PC-3 (cell line): ENCODE data around the gene ZNF619. TPM values are rescaled to one million over a fixed set of nuclear protein-coding genes. Genes with fewer than 3 reads are reported as not detected.

Experiments used
- ATAC-seq: fragments of 200-7000 bp; cut with Tn5 transposase; 2 replicates; pipeline ENCODE4 v1.9.1; 2020; ENCODE audit warnings: mild to moderate bottlenecking, moderate library complexity
- BruUV-seq: library from RNA; stranded (reverse); fragments of 400-500 nt; replicated peaks from 2 replicates; lab custom pipeline; 2021; lab: Mats Ljungman, UMichigan
- CTCF ChIA-PET: fragments of 300-600 bp; sonication (Branson Sonifier 250); formaldehyde crosslinking; loops from one replicate; lab custom pipeline; 2022; ENCODE audit warnings: antibody characterized with exemption; lab: Charles Lee
- POLR2A ChIA-PET: fragments of 300-600 bp; sonication (Branson Sonifier 250); formaldehyde crosslinking; loops from one replicate; lab custom pipeline; 2022; ENCODE audit warnings: antibody characterized with exemption; ENCODE audit not compliant: unreplicated experiment; lab: Charles Lee
- DNase-seq: peaks from one replicate; pipeline ENCODE4 v3.0.0-alpha.2; 2015
- H2AFZ ChIP-seq: fragments of 300-600 bp; sonication (generic); 2 replicates; pipeline ENCODE4 v1.6.0; 2016; ENCODE audit warnings: antibody characterized with exemption, low read length
- H3F3A ChIP-seq: fragments of 300-600 bp; sonication (generic); one replicate; pipeline ENCODE4 v1.6.0; 2017; ENCODE audit warnings: antibody characterized with exemption, low read length, control low read depth, mild to moderate bottlenecking; ENCODE audit not compliant: unreplicated experiment
- H3K27ac ChIP-seq: fragments of 300-600 bp; sonication (generic); 2 replicates; pipeline ENCODE4 v1.5.1; 2016; ENCODE audit warnings: mild to moderate bottlenecking, low read length
- H3K27me3 ChIP-seq: fragments of 300-600 bp; sonication (generic); 2 replicates; pipeline ENCODE4 v1.6.1; 2016; ENCODE audit warnings: low read length, mixed read lengths
- H3K36me3 ChIP-seq: fragments of 300-600 bp; sonication (generic); 2 replicates; pipeline ENCODE4 v1.6.1; 2016; ENCODE audit warnings: low read depth, mixed run types, low read length, mixed read lengths
- H3K4me1 ChIP-seq: fragments of 300-600 bp; sonication (generic); 2 replicates; pipeline ENCODE4 v1.5.1; 2016; ENCODE audit warnings: low read length; ENCODE audit not compliant: insufficient read depth
- H3K4me2 ChIP-seq: fragments of 300-600 bp; sonication (generic); 2 replicates; pipeline ENCODE4 v1.6.0; 2016; ENCODE audit warnings: low read length
- H3K4me3 ChIP-seq: fragments of 300-600 bp; sonication (generic); 2 replicates; pipeline ENCODE4 v1.5.1; 2016; ENCODE audit warnings: mild to moderate bottlenecking, low read length, mixed read lengths
- H3K79me2 ChIP-seq: fragments of 300-600 bp; sonication (generic); 2 replicates; pipeline ENCODE4 v1.6.1; 2017; ENCODE audit warnings: low read length, mixed read lengths
- H3K9ac ChIP-seq: fragments of 300-600 bp; sonication (generic); 2 replicates; pipeline ENCODE4 v1.6.0; 2016; ENCODE audit warnings: mild to moderate bottlenecking, low read length
- H3K9me2 ChIP-seq: fragments of 300-600 bp; sonication (generic); replicated peaks from 2 replicates; pipeline ENCODE4 v1.6.1; 2016; ENCODE audit warnings: mixed run types, low read length, mixed read lengths
- H3K9me3 ChIP-seq: fragments of 300-600 bp; sonication (generic); 2 replicates; pipeline ENCODE4 v1.6.1; 2016; ENCODE audit warnings: low read length, mixed read lengths
- H4K20me1 ChIP-seq: fragments of 300-600 bp; sonication (generic); 2 replicates; pipeline ENCODE4 v1.6.1; 2016; ENCODE audit warnings: low read length, mixed read lengths
- EZH2 ChIP-seq: fragments of 300-600 bp; sonication (generic); IDR thresholded peaks from one replicate; pipeline ENCODE4 v1.6.1; 2017; ENCODE audit warnings: antibody characterized with exemption, mild to moderate bottlenecking, low read length; ENCODE audit not compliant: unreplicated experiment
- EZH2phosphoT487 ChIP-seq: fragments of 300-600 bp; sonication (generic); IDR thresholded peaks from 2 replicates; pipeline ENCODE4 v1.6.1; 2018; ENCODE audit warnings: mild to moderate bottlenecking, antibody characterized with exemption, low read length, borderline replicate concordance
- intact Hi-C: fragments of 100-400 bp; cut with micrococcal nuclease; formaldehyde crosslinking; loops from 2 replicates; pipeline ENCODE4 v1.9.0; 2023
- total RNA-seq: library from RNA; depleted of rRNA; stranded (reverse); fragments of >200 nt; gene quantifications from 2 replicates; pipeline ENCODE4 v1.2.3, GENCODE V29; 2014
- TF ChIP-seq, protein P1 (sequence below): fragments of 300-600 bp; sonication (generic); conservative IDR thresholded peaks from 2 replicates; pipeline ENCODE4 v1.5.1; 2017; ENCODE audit warnings: antibody characterized with exemption, low read depth, mild to moderate bottlenecking, low read length

The ZNF619 gene
- total RNA-seq, 1 experiment from 2014 or later, result 3.5 TPM

DNA sequence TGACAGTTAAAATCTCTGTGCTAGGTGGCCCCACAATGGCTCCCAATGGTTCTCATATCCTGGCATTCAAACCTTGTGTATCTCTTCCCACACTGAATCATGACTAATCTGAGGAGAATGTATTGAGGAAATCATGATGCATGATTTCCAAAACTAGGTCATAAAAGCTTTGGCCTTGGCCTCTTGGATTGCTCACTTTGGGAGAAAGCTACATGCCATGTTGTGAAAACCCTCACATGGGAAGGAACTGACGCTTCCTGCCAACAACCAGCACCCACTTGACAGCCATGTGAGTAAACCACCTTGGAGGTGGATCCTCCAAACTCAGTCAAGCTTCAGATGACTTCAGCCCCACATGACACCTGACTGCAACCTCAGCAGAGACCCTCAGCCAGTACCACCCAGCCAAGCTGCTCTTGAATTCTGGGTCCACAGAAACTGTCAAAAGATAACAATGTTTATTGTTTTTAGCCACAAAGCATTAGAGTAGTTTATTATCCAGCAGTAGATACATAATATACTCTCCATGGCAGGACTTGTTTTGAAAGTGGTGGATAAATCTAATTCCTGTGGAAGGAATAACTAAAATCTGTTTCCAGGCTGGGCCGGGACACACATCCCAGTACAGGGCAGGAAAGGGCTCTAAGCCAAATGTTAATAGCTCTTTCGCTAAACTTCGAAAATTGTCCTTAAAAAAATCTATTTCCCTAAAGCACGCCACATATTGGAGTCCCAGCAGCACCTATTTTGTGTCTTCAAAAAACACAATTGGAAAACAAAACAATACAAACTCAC lies 27.9 kb downstream of the ZNF619 start:
- H3K4me1 ChIP-seq, result peaks cover 24% of the 10 kb centered on the region
- H2AFZ ChIP-seq, result peak overlapping the region; percentile 89; the same call in 1 of the 2 replicates
- H3K27ac ChIP-seq, result peak overlapping the region; percentile 63
- DNase-seq (peak; percentile 97), ATAC-seq (peak; percentile 65)
- POLR2A ChIA-PET, result interaction anchor here (0.6 kb wide), 2 partner anchors 9 to 45 kb away, joined by 3 to 6 read pairs; no protein-coding TSS in a partner anchor
- peak overlapping the region; percentile 55 for H3K9ac ChIP-seq
- BruUV-seq, result no TSS peak
- peak overlapping the region; percentile 90 for H3K4me2 ChIP-seq
- no peaks in the 10 kb centered on the region for H3F3A ChIP-seq
- CTCF ChIA-PET, result interaction anchor here (1.3 kb wide), 1 partner anchor 53 kb away, joined by 3 read pairs; no protein-coding TSS in a partner anchor
- H3K4me3 ChIP-seq, result peak overlapping the region; percentile 72; the same call in 1 of the 2 replicates
- TF ChIP-seq EZH2 (no peak), EZH2phosphoT487 (no peak)
- TF ChIP-seq, protein P1, sequence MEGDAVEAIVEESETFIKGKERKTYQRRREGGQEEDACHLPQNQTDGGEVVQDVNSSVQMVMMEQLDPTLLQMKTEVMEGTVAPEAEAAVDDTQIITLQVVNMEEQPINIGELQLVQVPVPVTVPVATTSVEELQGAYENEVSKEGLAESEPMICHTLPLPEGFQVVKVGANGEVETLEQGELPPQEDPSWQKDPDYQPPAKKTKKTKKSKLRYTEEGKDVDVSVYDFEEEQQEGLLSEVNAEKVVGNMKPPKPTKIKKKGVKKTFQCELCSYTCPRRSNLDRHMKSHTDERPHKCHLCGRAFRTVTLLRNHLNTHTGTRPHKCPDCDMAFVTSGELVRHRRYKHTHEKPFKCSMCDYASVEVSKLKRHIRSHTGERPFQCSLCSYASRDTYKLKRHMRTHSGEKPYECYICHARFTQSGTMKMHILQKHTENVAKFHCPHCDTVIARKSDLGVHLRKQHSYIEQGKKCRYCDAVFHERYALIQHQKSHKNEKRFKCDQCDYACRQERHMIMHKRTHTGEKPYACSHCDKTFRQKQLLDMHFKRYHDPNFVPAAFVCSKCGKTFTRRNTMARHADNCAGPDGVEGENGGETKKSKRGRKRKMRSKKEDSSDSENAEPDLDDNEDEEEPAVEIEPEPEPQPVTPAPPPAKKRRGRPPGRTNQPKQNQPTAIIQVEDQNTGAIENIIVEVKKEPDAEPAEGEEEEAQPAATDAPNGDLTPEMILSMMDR, result no peak
- no peaks in the 10 kb centered on the region for H3K27me3 ChIP-seq
- no peaks in the 10 kb centered on the region for H3K79me2 ChIP-seq
- H3K36me3 ChIP-seq, result no peaks in the 10 kb centered on the region
- intact Hi-C loops, result loop anchor here (2.0 kb wide), 2 partner anchors 28 to 52 kb away; partner anchors contain the start of gene ZNF619
- H3K9me2 ChIP-seq, result no peaks in the 10 kb centered on the region
- no peaks in the 10 kb centered on the region for H3K9me3 ChIP-seq
- H4K20me1 ChIP-seq, result no peaks in the 10 kb centered on the region

DNA sequence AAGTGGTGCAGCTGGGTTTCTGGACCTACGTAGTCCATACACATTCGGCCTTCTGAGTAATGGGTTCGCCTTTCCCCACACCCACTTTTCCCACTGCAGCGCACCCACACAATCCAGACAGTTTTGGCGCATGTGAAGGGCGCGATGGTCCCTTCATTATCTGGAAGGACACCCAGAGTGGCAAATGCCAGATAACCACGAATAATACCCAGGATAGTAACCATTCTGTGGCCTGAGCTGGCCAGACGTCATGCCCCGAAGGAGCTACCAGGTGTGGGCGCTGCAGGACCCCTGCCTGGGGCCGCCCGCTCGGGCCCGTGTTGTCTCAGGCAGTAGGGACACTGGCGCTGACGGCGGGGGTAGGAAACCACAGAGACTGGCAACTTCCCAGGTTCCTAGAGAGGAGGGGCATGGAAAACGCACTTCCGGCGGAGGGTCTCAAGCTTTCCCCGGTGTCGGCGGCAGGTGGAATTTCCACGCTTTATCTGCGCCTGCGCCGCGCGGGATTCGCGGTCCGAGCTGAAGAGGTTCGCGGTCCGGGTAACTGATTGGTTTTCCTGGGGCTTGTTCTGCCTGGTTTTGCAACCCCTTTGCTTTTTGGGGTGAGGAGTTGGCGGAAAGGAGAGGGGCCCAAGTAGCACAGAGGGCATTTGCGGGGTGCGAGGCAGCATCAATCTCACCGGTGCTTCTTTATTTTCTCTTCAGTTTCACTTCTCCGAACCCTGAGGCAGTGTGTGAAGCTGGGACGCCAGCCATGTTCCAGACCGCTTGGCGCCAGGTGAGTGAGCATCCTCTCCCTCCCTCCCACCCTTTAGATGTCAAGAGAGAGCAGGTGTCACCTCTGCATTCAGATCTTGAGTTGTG lies 28.9 kb downstream of the ZNF619 start, which contains the start of gene ZNF620:
ZNF620 (plus strand) TSS at position 441 of the 864 bp plus-strand sequence; CDS start at position 755, 314 bp downstream.
- H3K27ac ChIP-seq, result peak within 1 kb of the TSS; percentile 63
- H4K20me1 ChIP-seq, result no peaks in the 10 kb centered on the region
- DNase-seq (peak; percentile 69), ATAC-seq (peak; percentile 62)
- no peaks in the 10 kb centered on the region for H3K9me2 ChIP-seq
- peak within 1 kb of the TSS; percentile 72 for H3K4me3 ChIP-seq
- peak within 1 kb of the TSS; percentile 90 for H3K4me2 ChIP-seq
- no peaks in the 10 kb centered on the region for H3K9me3 ChIP-seq
- H3K4me1 ChIP-seq, result peaks cover 24% of the 10 kb centered on the region
- POLR2A ChIA-PET, result interaction anchor here (0.6 kb wide), 3 partner anchors 10 to 46 kb away, joined by 3 to 6 read pairs (median 3); no protein-coding TSS in a partner anchor
- H3F3A ChIP-seq, result no peaks in the 10 kb centered on the region
- no peaks in the 10 kb centered on the region for H3K27me3 ChIP-seq
- TSS peak; percentile 13 for BruUV-seq
- CTCF ChIA-PET, result interaction anchor here (0.6 to 1.3 kb wide), 2 partner anchors 54 to 75 kb away, joined by 3 read pairs; no protein-coding TSS in a partner anchor
- intact Hi-C loops, result loop anchor here (2.0 kb wide), 3 partner anchors 19 to 53 kb away; partner anchors contain the start of genes ZNF619 and ZNF621
- H3K36me3 ChIP-seq, result no peaks in the 10 kb centered on the region
- TF ChIP-seq EZH2, result no peak
- TF ChIP-seq, protein P1, result peak; percentile 55
- H3K79me2 ChIP-seq, result no peaks in the 10 kb centered on the region
- peak within 1 kb of the TSS; percentile 55 for H3K9ac ChIP-seq
- peak within 1 kb of the TSS; percentile 89 for H2AFZ ChIP-seq
